Parathyroid adenoma (tissue), 2 donors: ENCODE measurements around the gene TEX54.

Experiments
- H2AFZ ChIP-seq: fragments of 300-600 bp; sonication (generic); one replicate; pipeline ENCODE4 v1.7.0; 2017; ENCODE audit warnings: antibody characterized with exemption, mild to moderate bottlenecking
- H3K27ac ChIP-seq: fragments of 300-600 bp; sonication (generic); one replicate; pipeline ENCODE4 v1.7.0; 2017
- H3K27me3 ChIP-seq: fragments of 300-600 bp; sonication (generic); one replicate; pipeline ENCODE4 v1.7.0; 2017; ENCODE audit warnings: low read length; ENCODE audit not compliant: control insufficient read depth, insufficient read depth
- H3K36me3 ChIP-seq: fragments of 300-600 bp; sonication (generic); one replicate; pipeline ENCODE4 v1.7.0; 2017; ENCODE audit warnings: low read length; ENCODE audit not compliant: control insufficient read depth, insufficient read depth
- H3K4me1 ChIP-seq: fragments of 300-600 bp; sonication (generic); one replicate; pipeline ENCODE4 v1.7.0; 2017; ENCODE audit warnings: control low read depth
- H3K4me2 ChIP-seq: fragments of 300-600 bp; sonication (generic); one replicate; pipeline ENCODE4 v1.7.0; 2017; ENCODE audit warnings: low read length
- H3K4me3 ChIP-seq: fragments of 300-600 bp; sonication (generic); one replicate; pipeline ENCODE4 v1.7.0; 2017; ENCODE audit warnings: low read depth, low read length
- H3K79me2 ChIP-seq: fragments of 300-600 bp; sonication (generic); one replicate; pipeline ENCODE4 v1.7.0; 2017; ENCODE audit warnings: control low read depth
- H3K9ac ChIP-seq: fragments of 300-600 bp; sonication (generic); one replicate; pipeline ENCODE4 v1.7.0; 2017; ENCODE audit warnings: mild to moderate bottlenecking
- H3K9me3 ChIP-seq: fragments of 300-600 bp; sonication (generic); one replicate; pipeline ENCODE4 v1.7.0; 2017; ENCODE audit warnings: low read length; ENCODE audit not compliant: control insufficient read depth
- CTCF ChIP-seq: fragments of 300-600 bp; sonication (generic); IDR thresholded peaks from one replicate; pipeline ENCODE4 v1.7.0; 2017; ENCODE audit warnings: antibody characterized with exemption, mild to moderate bottlenecking
- donor health status: primary hyperparathyroidism.

The TEX54 gene

GRCh38 chr11:62806611-62807121 lies 26.0 kb downstream of the TEX54 start:
- no peak overlapping the region for H2AFZ ChIP-seq
- peaks cover 3% of the 10 kb centered on the region for H3K4me1 ChIP-seq
- H3K4me2 ChIP-seq, result no peak overlapping the region
- H3K27ac ChIP-seq, result peak overlapping the region; percentile 2
- no peaks in the 10 kb centered on the region for H3K36me3 ChIP-seq
- H3K9me3 ChIP-seq, result no peaks in the 10 kb centered on the region
- H3K79me2 ChIP-seq, result peaks cover 3% of the 10 kb centered on the region
- H3K9ac ChIP-seq, result no peak overlapping the region
- TF ChIP-seq CTCF, result no peak
- no peaks in the 10 kb centered on the region for H3K27me3 ChIP-seq
- H3K4me3 ChIP-seq, result no peak overlapping the region

DNA sequence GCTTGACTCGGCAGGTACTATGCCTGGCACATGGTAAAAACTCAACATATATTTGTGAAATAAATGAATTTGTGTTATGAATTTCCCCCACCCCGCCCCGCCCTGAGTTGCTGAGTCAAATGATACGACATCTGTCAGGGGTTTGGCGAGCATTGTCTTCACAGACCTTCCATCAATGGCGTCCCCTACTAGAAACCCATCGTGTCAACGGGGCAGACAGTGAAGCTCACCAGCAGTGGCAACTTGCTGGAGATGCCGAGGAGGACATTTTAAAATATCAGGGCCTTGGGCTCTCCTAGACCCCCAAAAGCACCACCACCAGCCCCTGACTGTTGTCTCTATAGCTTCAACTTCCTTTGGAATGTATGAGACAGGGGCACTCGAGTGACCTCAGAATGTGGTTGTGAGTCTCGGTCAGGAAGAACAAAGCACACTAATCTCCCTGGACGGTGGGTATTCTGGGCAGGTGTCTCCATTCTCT lies 26.6 kb downstream of the TEX54 start:
- H3K4me1 ChIP-seq, result peaks cover 3% of the 10 kb centered on the region
- no peaks in the 10 kb centered on the region for H3K27me3 ChIP-seq
- peaks cover 3% of the 10 kb centered on the region for H3K79me2 ChIP-seq
- no peaks in the 10 kb centered on the region for H3K9me3 ChIP-seq
- TF ChIP-seq CTCF, result no peak
- no peak overlapping the region for H2AFZ ChIP-seq
- H3K9ac ChIP-seq, result no peak overlapping the region
- H3K27ac ChIP-seq, result peak overlapping the region; percentile 2
- H3K36me3 ChIP-seq, result no peaks in the 10 kb centered on the region
- peak overlapping the region; percentile 63 for H3K4me3 ChIP-seq
- H3K4me2 ChIP-seq, result peak overlapping the region; percentile 64

GRCh38 chr11:62805076-62805892 lies 27.4 kb downstream of the TEX54 start, which contains the start of gene NXF1:
TSS of gene NXF1 (minus strand) at chr11:62805440. CDS start at chr11:62805356, 84 bp downstream.
- no peaks in the 10 kb centered on the region for H3K27me3 ChIP-seq
- H3K27ac ChIP-seq, result peak within 1 kb of the TSS; percentile 64
- peaks cover 3% of the 10 kb centered on the region for H3K4me1 ChIP-seq
- no peak for TF ChIP-seq CTCF
- H3K79me2 ChIP-seq, result peaks cover 3% of the 10 kb centered on the region
- peak within 1 kb of the TSS; percentile 64 for H3K4me2 ChIP-seq
- H3K4me3 ChIP-seq, result peak within 1 kb of the TSS; percentile 63
- no peaks in the 10 kb centered on the region for H3K9me3 ChIP-seq
- no peak within 1 kb of the TSS for H3K9ac ChIP-seq
- peak within 1 kb of the TSS; percentile 80 for H2AFZ ChIP-seq
- no peaks in the 10 kb centered on the region for H3K36me3 ChIP-seq

GRCh38 chr11:62804310-62805075 lies 28.1 kb downstream of the TEX54 start:
- no peak for TF ChIP-seq CTCF
- H3K79me2 ChIP-seq, result peaks cover 3% of the 10 kb centered on the region
- peak overlapping the region; percentile 57 for H3K4me2 ChIP-seq
- peaks cover 3% of the 10 kb centered on the region for H3K4me1 ChIP-seq
- peak overlapping the region; percentile 64 for H3K27ac ChIP-seq
- H3K9me3 ChIP-seq, result no peaks in the 10 kb centered on the region
- H3K36me3 ChIP-seq, result no peaks in the 10 kb centered on the region
- no peaks in the 10 kb centered on the region for H3K27me3 ChIP-seq
- peak overlapping the region; percentile 63 for H3K4me3 ChIP-seq
- H2AFZ ChIP-seq, result peak overlapping the region; percentile 53
- no peak overlapping the region for H3K9ac ChIP-seq
